Stimulated activated naive B cell treated with anti-CD40 and anti-IgM and Interleukin-4, amounts not matched to agents 10 μg/mL and 1 μg/mL and 100 μg/mL, for 72 hours (primary cell): ENCODE results near the gene RBBP6.
"Not testable (repeated sequence)": the region's sequence is repeated elsewhere in the genome, so short reads cannot be mapped to it uniquely, and the experiment has no call there.

ENCODE experiments used
- ATAC-seq, 2 donors: fragments of 150-1000 bp; cut with Tn5 transposase; replicated peaks; 2 replicates each; pipeline ENCODE4 v1.10.0; 2021; ENCODE audit warnings: moderate library complexity in 1 of 2
- DNase-seq: peaks from one replicate; pipeline ENCODE4 v3.0.0; 2021
- H3K27ac Mint-ChIP-seq: one replicate; pipeline ENCODE4 v1.8.0; 2022; ENCODE audit warnings: mild to moderate bottlenecking, mixed read lengths
- H3K27me3 Mint-ChIP-seq, 2 donors: one replicate each; pipeline ENCODE4 v1.8.0; 2022; ENCODE audit warnings: mixed read lengths in 2 of 2
- H3K36me3 Mint-ChIP-seq, 2 donors: one replicate each; pipeline ENCODE4 v1.8.0; 2022; ENCODE audit warnings: mixed read lengths in 2 of 2, mild to moderate bottlenecking in 1 of 2
- H3K4me1 Mint-ChIP-seq, 2 donors: one replicate each; pipeline ENCODE4 v1.8.0; 2022; ENCODE audit warnings: mixed read lengths in 2 of 2, mild to moderate bottlenecking in 1 of 2
- H3K4me3 Mint-ChIP-seq, 2 donors: one replicate each; pipeline ENCODE4 v1.8.0; 2022; ENCODE audit warnings: mild to moderate bottlenecking in 2 of 2, mixed read lengths in 2 of 2, moderate library complexity in 1 of 2
- H3K9me3 Mint-ChIP-seq, 2 donors: one replicate each; pipeline ENCODE4 v1.8.0; 2022; ENCODE audit warnings: mixed read lengths in 2 of 2, mild to moderate bottlenecking in 1 of 2

The RBBP6 gene

GRCh38 chr16:24568392-24568791 is 29.0 kb downstream of the RBBP6 start:
- H3K27me3 Mint-ChIP-seq: no peaks in the 10 kb centered on the region
- ATAC-seq: no peak
- peaks cover 0 to 8% of the 10 kb centered on the region in 2 donors for H3K4me1 Mint-ChIP-seq
- H3K36me3 Mint-ChIP-seq: peaks cover 52 to 70% of the 10 kb centered on the region in 2 donors
- H3K27ac Mint-ChIP-seq: peak overlapping the region; percentile 2
- peaks cover 6 to 13% of the 10 kb centered on the region in 2 donors for H3K9me3 Mint-ChIP-seq
- DNase-seq: no peak
- H3K4me3 Mint-ChIP-seq: no peak overlapping the region

DNA sequence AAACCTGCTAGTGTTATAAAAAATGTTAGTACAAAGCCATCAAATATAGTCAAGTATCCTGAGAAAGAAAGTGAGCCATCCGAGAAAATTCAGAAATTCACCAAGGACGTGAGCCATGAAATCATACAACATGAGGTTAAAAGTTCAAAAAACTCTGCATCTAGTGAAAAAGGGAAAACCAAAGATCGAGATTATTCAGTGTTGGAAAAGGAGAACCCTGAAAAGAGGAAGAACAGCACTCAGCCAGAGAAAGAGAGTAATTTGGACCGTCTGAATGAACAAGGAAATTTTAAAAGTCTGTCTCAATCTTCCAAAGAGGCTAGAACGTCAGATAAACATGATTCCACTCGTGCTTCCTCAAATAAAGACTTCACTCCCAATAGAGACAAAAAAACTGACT is 31.7 kb downstream of the RBBP6 start:
- H3K4me1 Mint-ChIP-seq: peaks cover 0 to 8% of the 10 kb centered on the region in 2 donors
- H3K27me3 Mint-ChIP-seq: no peaks in the 10 kb centered on the region
- H3K4me3 Mint-ChIP-seq: no peak overlapping the region
- H3K36me3 Mint-ChIP-seq: peaks cover 58 to 70% of the 10 kb centered on the region in 2 donors
- peak overlapping the region; percentile 67 for H3K27ac Mint-ChIP-seq
- ATAC-seq (no peak), DNase-seq (no peak)
- H3K9me3 Mint-ChIP-seq: peaks cover 6 to 13% of the 10 kb centered on the region in 2 donors

DNA sequence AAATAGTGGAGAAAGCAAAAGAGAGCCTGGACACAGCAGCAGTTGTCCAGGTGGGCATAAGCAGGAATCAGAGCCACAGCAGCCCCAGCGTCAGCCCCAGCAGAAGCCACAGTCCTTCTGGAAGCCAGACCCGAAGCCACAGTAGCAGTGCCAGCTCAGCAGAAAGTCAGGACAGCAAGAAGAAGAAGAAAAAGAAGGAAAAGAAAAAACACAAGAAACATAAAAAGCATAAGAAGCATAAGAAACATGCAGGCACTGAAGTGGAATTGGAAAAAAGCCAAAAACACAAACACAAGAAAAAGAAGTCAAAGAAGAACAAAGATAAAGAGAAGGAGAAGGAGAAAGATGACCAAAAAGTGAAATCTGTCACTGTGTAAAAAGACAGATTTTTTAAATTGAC is 32.7 kb downstream of the RBBP6 start:
- Mint-ChIP-seq H3K27me3 (no peaks in the 10 kb centered on the region), H3K4me1 (peaks cover 0 to 8% of the 10 kb centered on the region in 2 donors), H3K27ac (peak overlapping the region; percentile 20), H3K36me3 (peaks cover 54 to 68% of the 10 kb centered on the region in 2 donors), H3K9me3 (peaks cover 6 to 13% of the 10 kb centered on the region in 2 donors), H3K4me3 (no peak overlapping the region)
- no peak for DNase-seq
- ATAC-seq: no peak

GRCh38 chr16:24573141-24573540 is 33.8 kb downstream of the RBBP6 start:
- DNase-seq (no peak), ATAC-seq (no peak)
- Mint-ChIP-seq H3K27me3 (no peaks in the 10 kb centered on the region), H3K9me3 (peaks cover 6 to 13% of the 10 kb centered on the region in 2 donors), H3K27ac (peak overlapping the region; percentile 15), H3K36me3 (peaks cover 49 to 59% of the 10 kb centered on the region in 2 donors), H3K4me1 (peaks cover 0 to 8% of the 10 kb centered on the region in 2 donors), H3K4me3 (no peak overlapping the region)

- H3K9me3 Mint-ChIP-seq, DNase-seq, H3K4me1 Mint-ChIP-seq, H3K4me3 Mint-ChIP-seq, H3K27me3 Mint-ChIP-seq, ATAC-seq: not testable (repeated sequence)
- H3K27ac Mint-ChIP-seq: peak overlapping the region; percentile 37
- H3K36me3 Mint-ChIP-seq: peaks cover 34 to 42% of the 10 kb centered on the region in 2 donors
Measured at GRCh38 chr16:24574515-24575485, 35.4 kb downstream of the RBBP6 start.

- not testable (repeated sequence) for H3K4me3 Mint-ChIP-seq, H3K4me1 Mint-ChIP-seq, H3K27ac Mint-ChIP-seq, H3K9me3 Mint-ChIP-seq, H3K27me3 Mint-ChIP-seq, ATAC-seq, DNase-seq
- H3K36me3 Mint-ChIP-seq: peaks cover 26 to 32% of the 10 kb centered on the region in 2 donors
Measured at GRCh38 chr16:24575791-24576190, 36.4 kb downstream of the RBBP6 start.

GRCh38 chr16:24577167-24577566 is 37.8 kb downstream of the RBBP6 start:
- no peaks in the 10 kb centered on the region for H3K27me3 Mint-ChIP-seq
- H3K9me3 Mint-ChIP-seq: peaks cover 2% of the 10 kb centered on the region in 2 donors
- no peak overlapping the region for H3K27ac Mint-ChIP-seq
- ATAC-seq (no peak), DNase-seq (no peak)
- no peak overlapping the region for H3K4me3 Mint-ChIP-seq
- H3K36me3 Mint-ChIP-seq: peaks cover 13 to 19% of the 10 kb centered on the region in 2 donors
- no peaks in the 10 kb centered on the region for H3K4me1 Mint-ChIP-seq

DNA sequence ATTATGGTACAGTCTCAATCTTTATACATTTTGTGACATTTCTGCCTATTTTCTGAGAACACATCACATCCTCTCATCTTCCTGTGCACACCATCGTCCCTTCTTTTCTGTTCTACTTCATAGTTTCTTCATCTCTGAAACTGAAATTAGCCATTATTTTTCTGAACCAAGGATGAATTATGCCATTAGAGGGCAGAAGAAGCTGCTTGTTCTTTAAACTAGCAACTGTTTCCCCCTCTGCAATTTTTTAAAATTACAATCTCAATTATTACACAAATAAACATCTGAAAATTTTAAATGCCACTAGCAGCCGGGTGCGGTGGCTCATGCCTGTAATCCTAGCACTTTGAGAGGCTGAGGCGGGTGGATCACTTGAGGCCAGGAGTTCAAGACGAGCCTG is 41.3 kb downstream of the RBBP6 start:
- H3K36me3 Mint-ChIP-seq: no peaks in the 10 kb centered on the region
- peaks cover 3 to 7% of the 10 kb centered on the region in 2 donors for H3K4me1 Mint-ChIP-seq
- no peaks in the 10 kb centered on the region for H3K9me3 Mint-ChIP-seq
- no peak overlapping the region for H3K27ac Mint-ChIP-seq
- H3K27me3 Mint-ChIP-seq: peaks cover 0 to 6% of the 10 kb centered on the region in 2 donors
- ATAC-seq (no peak), DNase-seq (no peak)
- H3K4me3 Mint-ChIP-seq: no peak overlapping the region

- Mint-ChIP-seq H3K27me3 (peaks cover 2 to 13% of the 10 kb centered on the region in 2 donors), H3K27ac (no peak overlapping the region)
Measured at GRCh38 chr16:24583494-24583893, 44.1 kb downstream of the RBBP6 start.

GRCh38 chr16:24589997-24590396 is 50.6 kb downstream of the RBBP6 start:
- peaks cover 11 to 13% of the 10 kb centered on the region in 2 donors for H3K27me3 Mint-ChIP-seq
- peaks cover 5 to 8% of the 10 kb centered on the region in 2 donors for H3K4me1 Mint-ChIP-seq
- ATAC-seq: no peak
- H3K36me3 Mint-ChIP-seq: no peaks in the 10 kb centered on the region
- H3K4me3 Mint-ChIP-seq: no peak overlapping the region
- no peak overlapping the region for H3K27ac Mint-ChIP-seq
- H3K9me3 Mint-ChIP-seq: no peaks in the 10 kb centered on the region
- no peak for DNase-seq

More at GRCh38 chr16:24583494-24583893, 44.1 kb downstream of the RBBP6 start:
- Mint-ChIP-seq H3K4me3 (no peak overlapping the region), H3K36me3 (no peaks in the 10 kb centered on the region), H3K9me3 (no peaks in the 10 kb centered on the region), H3K4me1 (peaks cover 5 to 8% of the 10 kb centered on the region in 2 donors)
- ATAC-seq (no peak), DNase-seq (no peak)

- Mint-ChIP-seq H3K36me3 (peaks cover 0 to 4% of the 10 kb centered on the region in 2 donors), H3K4me3 (no peak overlapping the region), H3K27me3 (peaks cover 19 to 40% of the 10 kb centered on the region in 2 donors), H3K9me3 (peaks cover 0 to 5% of the 10 kb centered on the region in 2 donors), H3K4me1 (no peaks in the 10 kb centered on the region), H3K27ac (no peak overlapping the region)
- no peak for DNase-seq
- no peak for ATAC-seq
Measured at GRCh38 chr16:24598777-24599437, 59.5 kb downstream of the RBBP6 start.

DNA sequence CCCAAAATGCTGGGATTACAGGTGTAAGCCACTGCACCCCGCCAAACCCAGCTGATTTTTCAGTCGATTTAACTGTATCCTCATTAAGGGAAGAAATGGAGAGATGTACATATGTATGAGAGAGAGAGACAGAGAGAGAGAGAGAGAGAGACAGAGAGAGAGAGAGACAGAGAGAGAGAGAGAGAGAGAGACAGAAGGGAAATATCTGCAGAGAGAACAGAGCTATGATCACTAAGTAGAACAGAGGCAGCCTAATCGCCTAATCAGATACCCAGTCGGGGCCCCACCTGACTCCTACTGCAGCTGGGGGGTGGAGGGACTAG is 70.0 kb downstream of the RBBP6 start:
- DNase-seq (no peak), ATAC-seq (peak; percentile 25 to 35)
- Mint-ChIP-seq H3K4me1 (peaks cover 11 to 18% of the 10 kb centered on the region in 2 donors), H3K27ac (no peak overlapping the region), H3K9me3 (no peaks in the 10 kb centered on the region), H3K4me3 (peak overlapping the region; percentile 77 to 79), H3K27me3 (peaks cover 57 to 61% of the 10 kb centered on the region in 2 donors), H3K36me3 (peaks cover 0 to under 1% of the 10 kb centered on the region in 2 donors)

GRCh38 chr16:24609740-24610415 is 70.5 kb downstream of the RBBP6 start:
- peaks cover 59 to 61% of the 10 kb centered on the region in 2 donors for H3K27me3 Mint-ChIP-seq
- peak overlapping the region; percentile 20 for H3K27ac Mint-ChIP-seq
- no peaks in the 10 kb centered on the region for H3K9me3 Mint-ChIP-seq
- peaks cover 11 to 18% of the 10 kb centered on the region in 2 donors for H3K4me1 Mint-ChIP-seq
- H3K4me3 Mint-ChIP-seq: peak overlapping the region; percentile 77 to 79
- no peaks in the 10 kb centered on the region for H3K36me3 Mint-ChIP-seq
- peak; percentile 64 to 69 for ATAC-seq
- no peak for DNase-seq

DNA sequence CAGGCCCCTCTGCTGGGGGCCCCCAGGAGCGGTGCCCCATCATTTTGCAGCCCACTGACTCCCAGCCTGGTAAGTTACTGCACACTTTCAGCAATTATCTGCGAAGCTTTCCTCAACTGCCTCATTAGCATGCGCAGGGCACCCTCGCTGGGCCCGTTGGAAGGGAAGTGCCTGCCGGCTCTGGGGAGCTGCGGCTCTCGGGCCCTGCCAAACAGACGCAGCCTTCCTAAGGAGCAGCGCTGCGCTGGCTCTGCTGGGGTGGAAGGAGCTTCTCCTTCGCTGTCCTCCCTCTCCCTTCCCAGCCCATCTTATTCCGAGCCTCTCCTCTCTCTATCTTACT is 71.0 kb downstream of the RBBP6 start:
- DNase-seq (no peak), ATAC-seq (peak; percentile 71 to 78)
- Mint-ChIP-seq H3K4me3 (peak overlapping the region; percentile 77 to 79), H3K27ac (peak overlapping the region; percentile 80), H3K27me3 (peaks cover 58 to 62% of the 10 kb centered on the region in 2 donors), H3K9me3 (no peaks in the 10 kb centered on the region), H3K36me3 (no peaks in the 10 kb centered on the region), H3K4me1 (peaks cover 11 to 18% of the 10 kb centered on the region in 2 donors)
